Limb (tissue), 2 donors: ENCODE data around the gene ABCA2.

Experiments
- DNase-seq, 2 donors: peaks; one replicate each; pipeline ENCODE4 v3.0.0-alpha.2; 2016; ENCODE audit errors: extremely low spot score in 2 of 2

Gene ABCA2

DNA sequence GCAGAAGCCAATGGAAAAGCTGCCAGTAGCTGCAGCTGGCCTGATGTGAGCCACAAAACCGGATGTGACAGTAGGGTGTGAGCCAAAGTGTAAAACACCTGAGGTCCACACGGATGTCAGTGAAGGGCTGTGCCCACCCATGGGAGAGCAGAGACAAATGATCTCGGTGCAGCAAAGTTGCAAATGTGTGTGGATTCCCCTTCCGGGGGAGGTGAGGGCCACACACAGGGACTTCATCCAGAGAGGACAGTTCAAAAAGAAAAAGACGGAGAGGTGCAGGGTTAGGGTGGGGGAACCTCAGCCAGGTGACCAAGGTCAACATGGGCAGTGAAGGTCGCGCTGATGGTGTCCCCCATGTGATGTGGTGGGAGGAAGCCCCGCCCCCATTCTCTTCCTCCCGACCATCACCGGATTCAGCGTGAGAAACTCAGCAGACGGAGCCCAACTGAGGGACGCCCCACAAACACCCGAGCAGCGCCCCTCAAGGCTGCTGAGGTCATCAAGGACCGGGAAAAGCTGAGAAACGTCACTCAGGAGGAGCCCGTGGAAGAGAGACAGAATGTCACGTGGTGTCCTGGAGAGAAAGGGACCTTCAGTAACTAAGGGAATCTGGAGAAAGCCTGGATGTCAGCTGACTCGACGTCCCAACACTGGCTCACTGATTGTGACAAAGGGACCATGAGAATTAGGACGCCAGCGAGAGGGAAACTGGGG lies 62.1 kb downstream of the ABCA2 start:
- no peak for DNase-seq

- DNase-seq, result no peak
These were observed 63.1 kb downstream of the ABCA2 start for GRCh38 chr9:136964833-136965422.

- no peak for DNase-seq
These were observed 63.8 kb downstream of the ABCA2 start for GRCh38 chr9:136964171-136964689.

DNA sequence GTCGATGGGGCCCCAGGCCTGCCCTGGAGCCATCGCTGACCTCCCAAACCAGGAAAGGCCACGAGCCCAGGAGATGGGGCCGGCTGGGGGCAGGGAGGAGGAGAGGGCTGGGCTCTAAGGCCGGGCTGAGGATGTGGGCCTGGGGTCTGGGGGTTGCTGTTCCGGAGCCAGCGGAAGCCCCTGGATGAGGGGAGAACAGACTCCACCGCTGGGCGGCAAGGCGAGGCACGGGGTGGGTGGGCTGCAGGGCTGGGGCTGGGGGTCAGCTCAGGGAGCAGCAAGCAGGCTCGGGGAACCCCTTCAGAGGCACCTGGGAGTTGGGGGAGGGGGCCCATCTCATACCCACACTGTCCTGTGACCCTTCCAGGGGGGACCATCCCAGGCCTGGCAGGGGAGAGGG lies 64.3 kb downstream of the ABCA2 start:
- DNase-seq, result no peak

DNA sequence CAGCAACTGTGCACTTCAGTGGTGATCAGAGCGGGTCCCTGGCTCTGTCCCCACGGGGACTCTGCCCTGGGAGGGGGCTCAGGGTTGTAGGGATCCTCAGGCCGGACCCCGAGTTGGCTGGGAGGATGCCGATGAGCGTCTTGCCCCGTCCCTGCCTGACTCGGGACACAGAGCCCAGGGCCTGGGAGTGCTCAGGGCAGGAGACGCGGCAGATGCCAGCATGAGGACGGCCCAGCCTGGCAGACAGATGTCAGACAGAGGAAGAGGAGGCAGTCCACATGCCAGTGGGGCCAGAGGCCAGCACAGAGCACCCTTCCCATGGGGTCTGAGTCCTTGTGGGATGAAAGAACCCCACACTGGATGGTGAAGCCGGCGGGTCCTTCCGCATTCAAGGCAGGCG lies 64.7 kb downstream of the ABCA2 start:
- no peak for DNase-seq

GRCh38 chr9:136962701-136963248 lies 65.3 kb downstream of the ABCA2 start:
- DNase-seq, result no peak

DNA sequence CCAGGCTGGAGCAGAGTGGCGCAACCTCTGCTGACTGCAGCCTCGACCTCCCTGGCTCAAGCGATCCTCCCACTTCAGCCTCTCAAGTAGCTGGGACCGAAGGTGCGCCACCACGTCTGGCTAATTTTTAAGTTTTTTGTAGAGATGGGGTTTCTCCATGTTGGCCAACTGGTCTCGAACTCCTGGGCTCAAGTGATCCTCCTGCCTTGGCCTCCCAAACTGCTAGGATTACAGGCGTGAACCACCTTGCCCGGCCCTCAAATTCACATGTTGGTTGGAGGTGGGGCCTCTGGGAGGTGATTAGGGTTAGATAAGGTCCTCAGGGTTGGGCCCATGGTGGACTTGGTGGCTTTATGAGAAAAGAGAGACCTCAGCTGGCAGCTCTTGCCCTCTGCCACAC lies 65.9 kb downstream of the ABCA2 start:
- DNase-seq, result no peak

- DNase-seq, result no peak
These were observed 66.6 kb downstream of the ABCA2 start for GRCh38 chr9:136961279-136962065.

DNA sequence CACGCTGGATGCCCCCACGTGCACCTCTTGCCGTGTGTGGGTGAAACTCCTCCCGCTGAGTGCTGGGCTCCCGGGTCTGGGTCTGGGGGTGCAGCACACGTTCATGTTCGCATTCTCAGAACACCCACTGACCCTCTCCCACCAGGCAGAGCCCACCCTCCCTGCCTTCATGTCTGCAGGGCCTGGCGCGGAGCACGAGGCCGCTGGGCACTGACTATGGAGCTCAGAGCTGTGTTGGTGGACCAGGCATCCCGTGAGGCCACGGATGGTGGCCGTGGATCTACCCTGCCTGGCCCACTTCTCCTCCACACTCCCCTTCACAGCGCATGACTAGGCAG lies 67.1 kb downstream of the ABCA2 start:
- DNase-seq, result no peak

DNA sequence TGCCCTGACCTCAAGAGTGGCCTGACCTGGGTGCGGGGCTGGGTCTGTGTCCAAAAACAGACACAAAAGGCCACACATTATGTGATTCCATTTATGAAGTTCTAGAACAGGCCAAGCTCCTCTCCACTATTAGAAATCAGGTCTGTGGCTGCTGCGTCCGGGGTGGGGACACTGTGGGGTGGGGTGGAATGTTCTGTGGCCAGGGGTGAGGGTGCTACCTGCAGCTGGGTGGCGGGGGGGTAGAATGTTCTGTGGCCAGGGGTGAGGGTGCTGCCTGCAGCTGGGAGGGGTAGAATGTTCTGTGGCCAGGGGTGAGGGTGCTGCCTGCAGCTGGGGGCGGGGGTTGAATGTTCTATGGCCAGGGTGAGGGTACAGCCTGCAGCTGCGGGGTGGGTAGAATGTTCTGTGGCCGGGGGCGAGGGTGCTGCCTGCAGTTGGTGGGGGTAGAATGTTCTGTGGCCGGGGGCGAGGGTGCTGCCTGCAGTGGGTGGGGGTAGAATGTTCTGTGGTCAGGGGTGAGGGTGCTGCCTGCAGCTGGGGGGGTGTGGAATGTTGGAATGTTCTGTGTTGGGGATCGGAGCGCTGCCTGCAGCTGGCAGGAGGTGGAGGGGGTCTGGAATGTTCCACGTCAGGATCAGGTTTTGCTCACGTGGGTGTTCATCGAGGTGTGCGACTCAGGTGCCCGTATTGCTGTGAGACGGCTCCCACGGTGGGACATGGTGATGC lies 67.7 kb downstream of the ABCA2 start:
- no peak for DNase-seq

- DNase-seq, result no peak
These were observed 68.9 kb downstream of the ABCA2 start for GRCh38 chr9:136958898-136959850.

- no peak for DNase-seq
These were observed 69.6 kb downstream of the ABCA2 start for GRCh38 chr9:136958473-136958872.

DNA sequence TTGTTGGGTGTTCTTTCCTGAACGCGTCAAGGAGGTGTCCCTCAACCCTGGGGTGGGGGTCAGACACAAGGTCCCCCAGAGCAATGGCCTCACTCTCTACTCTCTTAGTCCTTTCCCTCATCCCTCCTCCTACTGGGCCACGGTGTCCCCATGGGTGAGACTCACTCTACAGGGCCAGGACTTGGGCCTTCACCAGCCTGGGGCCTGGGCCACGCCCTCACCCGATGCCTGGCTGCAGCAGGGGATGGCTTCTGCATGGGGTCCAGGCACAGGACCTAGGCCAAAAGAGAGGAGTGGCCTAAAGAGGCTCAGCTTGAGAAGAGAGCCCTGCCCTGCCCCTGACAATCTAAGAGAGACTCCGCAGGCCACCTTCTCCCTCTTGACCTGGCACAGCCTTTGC lies 70.1 kb downstream of the ABCA2 start:
- DNase-seq, result no peak

DNA sequence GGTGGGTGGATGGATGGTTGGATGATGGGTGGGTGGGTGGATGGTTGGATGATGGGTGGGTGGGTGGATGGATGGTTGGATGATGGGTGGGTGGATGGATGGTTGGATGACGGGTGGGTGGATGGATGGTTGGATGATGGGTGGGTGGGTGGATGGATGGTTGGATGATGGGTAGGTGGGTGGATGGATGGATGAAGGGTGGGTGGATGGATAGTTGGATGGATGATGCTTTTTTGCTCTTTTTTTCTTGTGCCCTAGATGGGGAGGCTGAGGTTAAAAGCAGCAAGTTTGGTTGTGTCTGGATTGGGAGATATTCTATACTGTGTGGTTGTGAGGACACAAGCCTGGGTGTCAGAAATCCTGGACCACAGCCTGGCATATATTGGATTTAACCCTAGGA lies 70.6 kb downstream of the ABCA2 start:
- no peak for DNase-seq
